HG03280 (cell line): ENCODE results near the gene HPN.
"Not testable (repeated sequence)": the region's sequence is repeated elsewhere in the genome, so short reads cannot be mapped to it uniquely, and the experiment has no call there.

Source experiments
- ATAC-seq: cut with Tn5 transposase; IDR thresholded peaks from one replicate; pipeline ENCODE4 v1.9.1; 2021; ENCODE audit warnings: mild to moderate bottlenecking, moderate library complexity; ENCODE audit not compliant: unreplicated experiment

The HPN gene

DNA sequence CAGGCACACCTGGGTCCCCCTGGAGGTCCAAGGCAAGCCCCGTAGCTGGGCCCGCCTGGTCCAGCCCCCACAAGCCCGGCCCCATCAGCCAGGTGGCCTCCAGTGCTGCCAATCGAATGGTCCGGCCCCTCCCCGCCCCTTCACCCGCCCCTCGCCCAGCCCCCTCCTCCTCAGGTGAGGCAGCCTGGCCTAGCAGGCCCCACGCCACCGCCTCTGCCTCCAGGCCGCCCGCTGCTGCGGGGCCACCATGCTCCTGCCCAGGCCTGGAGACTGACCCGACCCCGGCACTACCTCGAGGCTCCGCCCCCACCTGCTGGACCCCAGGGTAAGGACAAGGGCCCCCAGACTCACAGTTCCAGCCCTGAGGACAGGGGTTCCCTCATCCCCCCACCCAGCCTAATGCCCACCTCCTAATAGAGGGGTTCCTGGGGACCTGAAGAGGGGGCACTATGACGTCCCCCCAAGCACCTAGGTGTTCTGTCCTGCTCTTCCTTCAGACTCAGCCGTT is at the start of gene HPN:
HPN (plus strand) TSS at position 174 of the 508 bp plus-strand sequence. CDS start 786 bp downstream, outside the sequence.
- ATAC-seq: no peak

DNA sequence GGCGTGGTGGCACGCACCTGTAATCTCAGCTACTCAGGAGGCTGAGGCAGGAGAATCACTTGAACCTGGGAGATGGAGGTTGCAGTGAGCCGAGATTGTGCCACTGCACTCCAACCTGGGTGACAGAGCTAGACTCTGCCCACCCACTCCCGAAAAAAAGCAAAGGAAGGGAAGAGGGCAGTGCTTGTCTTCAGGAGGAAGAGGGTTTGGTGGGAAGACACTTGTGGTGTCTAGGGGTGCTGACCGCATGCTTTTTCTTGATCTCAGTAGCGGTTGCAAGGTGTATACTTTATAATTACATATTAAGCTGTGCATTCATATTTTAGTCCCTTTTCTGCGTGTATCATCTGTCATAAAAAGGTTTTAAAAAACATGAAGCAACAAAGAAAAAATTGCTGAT is 48.9 kb upstream of the HPN start:
- not testable (repeated sequence) for ATAC-seq

DNA sequence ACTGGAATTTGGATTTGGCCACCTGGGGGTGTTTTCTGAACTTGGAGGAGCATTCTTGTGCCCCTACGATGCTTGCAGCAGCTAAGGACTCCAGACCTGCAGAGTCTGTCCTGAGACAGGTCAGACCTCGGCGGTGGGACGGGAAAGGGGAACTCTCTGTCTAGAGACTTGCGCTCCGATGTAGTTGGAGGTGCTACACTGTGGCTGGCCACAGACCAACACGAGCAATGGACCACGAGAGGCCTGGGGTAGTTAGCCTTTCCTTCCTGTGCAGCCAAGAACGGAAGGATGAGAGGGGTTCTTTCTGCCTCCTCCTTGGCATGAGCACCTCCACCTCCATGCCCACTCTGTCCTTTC is 47.3 kb upstream of the HPN start:
- no peak for ATAC-seq

DNA sequence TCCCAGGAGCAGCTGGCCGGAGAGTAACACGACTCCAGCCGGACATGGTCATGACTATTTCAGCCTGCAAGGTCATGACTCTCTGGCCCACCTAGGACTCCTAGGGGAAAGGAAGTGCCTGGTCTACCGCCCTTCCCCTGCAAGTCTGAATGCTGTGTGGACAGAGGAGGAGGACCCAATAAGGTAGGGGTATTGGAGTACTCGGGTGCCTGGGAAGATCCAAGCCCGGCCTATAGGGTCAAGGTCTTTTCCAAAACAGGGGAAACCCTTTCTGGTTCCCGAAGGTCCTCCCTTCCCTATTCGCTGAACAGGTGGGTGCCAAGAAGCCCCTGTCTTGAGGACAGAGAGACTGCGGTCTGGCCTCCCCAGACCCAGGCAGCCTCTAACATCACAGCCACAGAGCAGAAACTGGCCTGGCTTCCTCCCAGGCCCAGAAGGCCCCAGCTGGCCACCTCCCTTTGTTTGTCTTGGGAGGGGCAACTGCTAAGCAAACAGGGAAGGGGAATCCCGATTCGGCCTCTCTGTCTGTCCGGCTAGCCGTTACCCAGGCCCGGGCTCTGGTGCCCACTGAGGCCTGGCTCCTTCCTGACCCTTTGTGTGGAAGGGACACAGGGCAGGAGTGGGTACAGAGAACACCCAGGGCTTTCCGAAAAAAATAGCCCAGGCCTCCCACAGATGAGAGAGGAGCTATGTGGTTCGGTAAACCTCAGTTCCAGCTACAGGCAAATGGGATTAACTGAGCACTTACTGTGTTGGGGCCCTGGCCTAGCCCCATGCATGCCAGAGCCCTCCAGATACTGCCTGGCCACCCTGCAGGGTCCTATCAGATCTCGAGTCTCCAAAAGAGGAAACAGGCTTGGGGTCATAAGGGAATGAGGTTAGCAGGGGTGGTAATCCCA is 46.6 kb upstream of the HPN start:
- no peak for ATAC-seq

DNA sequence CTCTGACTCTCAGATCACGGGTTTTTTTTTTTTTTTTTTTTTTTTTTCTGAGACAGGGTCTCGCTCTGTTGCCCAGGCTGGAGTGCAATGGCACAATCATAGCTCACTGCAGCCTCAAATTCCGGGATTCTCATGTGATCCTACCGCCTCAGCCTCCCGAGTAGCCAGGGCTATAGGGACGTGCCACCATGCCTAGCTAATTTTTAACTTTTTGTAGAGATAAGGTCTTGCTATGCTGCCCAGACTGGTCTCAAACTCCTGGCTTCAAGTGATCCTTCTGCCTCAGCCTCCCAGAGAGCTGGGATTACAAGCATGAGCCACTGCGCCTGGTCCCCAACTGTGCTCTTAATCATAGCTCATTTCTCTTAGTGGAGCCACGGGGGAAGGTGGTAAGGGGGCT is 46.0 kb upstream of the HPN start:
- ATAC-seq: no peak

DNA sequence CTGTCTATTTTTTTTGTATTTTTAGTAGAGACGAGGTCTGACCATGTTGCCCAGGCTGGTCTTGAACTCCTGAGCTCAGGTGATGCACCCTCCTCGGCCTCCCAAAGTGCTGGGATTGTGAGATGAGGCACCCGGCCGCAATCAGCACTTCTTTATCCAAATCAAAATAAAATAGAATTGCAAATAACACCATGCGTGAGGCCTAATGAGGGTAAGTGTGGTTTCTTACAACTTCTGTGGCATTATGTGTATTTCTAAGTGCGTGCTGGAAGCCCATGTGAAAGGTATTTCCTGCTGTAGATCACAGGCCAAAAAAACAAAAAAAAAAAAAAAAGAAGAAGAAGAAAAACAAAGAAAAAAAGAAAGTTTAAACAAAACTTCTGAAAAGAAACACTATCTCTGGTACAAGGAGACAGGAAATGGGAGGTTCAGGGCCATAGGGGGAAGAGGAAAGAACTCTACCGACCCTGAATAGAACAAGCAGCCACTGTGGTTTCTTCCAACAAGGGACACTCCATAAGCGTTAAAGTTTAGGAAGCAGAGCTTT is 44.4 kb upstream of the HPN start:
- no peak for ATAC-seq

DNA sequence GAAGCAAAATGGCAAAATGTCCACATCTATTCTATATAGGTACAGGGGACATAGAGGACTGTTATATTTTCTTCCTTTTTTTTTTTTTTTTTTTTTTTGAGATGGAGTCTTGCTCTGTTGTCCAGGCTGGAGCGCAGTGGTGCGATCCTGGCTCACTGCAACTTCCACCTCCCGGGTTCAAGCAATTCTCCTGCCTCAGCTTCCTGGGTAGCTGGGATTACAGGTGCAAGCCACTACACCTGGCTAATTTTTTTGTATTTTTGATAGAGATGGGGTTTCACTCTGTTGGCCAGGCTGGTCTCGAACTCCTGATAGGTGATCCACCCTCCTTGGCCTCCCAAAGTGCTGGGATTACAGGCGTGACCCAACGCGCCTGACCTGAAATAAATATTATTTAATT is 43.3 kb upstream of the HPN start:
- not testable (repeated sequence) for ATAC-seq

DNA sequence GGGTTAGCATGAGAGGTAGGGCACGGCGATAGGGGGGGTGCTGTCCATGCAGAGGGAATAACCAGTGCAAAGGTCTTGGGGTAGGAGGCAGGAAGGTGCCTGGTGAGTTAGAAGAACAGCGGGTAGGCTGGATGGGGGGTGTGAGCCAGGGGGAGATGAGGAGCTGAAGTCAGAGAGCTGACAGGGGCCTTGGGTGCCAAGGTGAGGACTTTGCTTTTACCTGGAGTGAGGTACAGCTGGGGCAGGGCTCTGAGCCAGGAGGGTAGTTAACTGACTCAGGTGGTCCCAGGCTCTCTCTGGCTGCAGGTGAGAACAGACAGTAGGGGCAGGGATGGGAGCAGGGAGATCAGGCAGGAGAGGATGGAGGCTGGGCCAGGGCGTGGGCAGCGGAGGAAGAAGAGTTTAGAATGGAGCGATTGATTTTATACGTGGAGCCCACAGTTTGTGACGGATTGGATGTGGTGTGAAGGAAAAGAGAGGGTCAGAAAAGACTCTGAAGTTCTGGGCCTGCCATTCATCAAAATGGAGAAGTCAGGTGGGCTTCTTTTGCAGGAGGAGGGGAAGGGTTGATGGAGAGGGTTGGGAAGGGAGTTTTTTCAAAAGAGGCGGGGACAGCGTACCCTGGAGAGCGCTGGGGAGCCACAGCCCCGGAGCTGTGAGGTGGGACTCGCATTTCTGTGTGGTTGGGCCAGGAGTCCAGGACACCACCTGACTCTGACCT is 42.6 kb upstream of the HPN start:
- no peak for ATAC-seq

DNA sequence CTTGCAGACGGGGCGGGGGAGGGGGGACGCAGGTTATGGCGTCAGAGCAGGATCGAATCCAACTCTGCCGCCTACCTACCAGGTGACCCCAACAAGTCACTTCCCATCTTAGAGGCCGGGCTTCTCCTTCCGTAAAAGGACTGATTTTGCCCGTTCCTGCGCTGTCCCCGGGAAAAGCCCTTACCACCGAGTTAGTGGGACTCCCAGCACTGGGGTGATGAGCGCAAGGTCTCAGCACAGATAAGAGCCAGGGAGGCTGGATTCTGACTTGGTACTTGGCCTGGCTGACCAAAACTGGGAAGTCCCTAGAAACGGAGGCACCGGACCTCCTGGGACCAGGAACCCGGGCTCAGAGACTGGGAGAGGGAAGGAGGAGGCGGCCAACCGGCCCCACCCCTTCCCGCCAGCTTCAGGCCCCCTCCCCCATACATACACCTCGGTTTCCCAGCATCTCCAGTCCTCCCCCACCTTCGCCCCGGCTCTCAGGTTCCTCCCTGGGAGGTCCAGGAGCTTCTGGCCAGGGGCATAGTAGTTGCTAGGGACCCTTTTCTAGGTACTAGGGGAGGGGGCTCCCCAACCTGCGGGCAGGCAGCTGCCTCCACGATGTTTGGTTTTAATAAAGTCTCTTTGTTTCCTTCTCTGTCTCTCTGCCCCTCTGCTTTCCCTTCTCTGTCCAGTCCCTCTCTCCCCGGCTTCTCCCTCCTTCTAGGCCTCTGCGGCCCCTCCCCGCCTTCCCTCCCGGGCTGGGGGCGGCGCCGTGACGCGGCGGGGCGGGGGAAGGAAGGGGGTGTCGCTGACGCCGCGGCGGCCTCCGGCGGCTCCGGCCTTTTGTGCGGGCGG is 41.8 kb upstream of the HPN start, which contains the start of gene GRAMD1A:
GRAMD1A (plus strand) TSS at position 826 of the 840 bp plus-strand sequence. CDS start 156 bp downstream, outside the sequence.
- ATAC-seq: peak; percentile 62

DNA sequence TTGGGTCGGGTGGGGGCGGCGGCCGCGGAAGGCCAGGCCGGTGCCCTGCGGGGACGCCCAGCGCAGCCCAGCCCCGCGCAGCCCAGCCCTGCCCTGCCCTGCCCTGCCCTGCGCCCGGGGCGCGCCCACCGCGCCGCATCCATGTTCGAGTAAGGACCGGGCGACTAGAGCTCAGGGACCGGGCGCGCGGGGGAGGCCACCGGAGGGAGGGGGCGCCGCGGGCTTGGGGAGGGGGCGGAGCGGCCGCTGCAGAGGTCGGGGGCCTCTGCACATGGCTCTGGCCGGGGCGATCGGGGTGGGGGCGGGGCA is 41.2 kb upstream of the HPN start:
- ATAC-seq: no peak

DNA sequence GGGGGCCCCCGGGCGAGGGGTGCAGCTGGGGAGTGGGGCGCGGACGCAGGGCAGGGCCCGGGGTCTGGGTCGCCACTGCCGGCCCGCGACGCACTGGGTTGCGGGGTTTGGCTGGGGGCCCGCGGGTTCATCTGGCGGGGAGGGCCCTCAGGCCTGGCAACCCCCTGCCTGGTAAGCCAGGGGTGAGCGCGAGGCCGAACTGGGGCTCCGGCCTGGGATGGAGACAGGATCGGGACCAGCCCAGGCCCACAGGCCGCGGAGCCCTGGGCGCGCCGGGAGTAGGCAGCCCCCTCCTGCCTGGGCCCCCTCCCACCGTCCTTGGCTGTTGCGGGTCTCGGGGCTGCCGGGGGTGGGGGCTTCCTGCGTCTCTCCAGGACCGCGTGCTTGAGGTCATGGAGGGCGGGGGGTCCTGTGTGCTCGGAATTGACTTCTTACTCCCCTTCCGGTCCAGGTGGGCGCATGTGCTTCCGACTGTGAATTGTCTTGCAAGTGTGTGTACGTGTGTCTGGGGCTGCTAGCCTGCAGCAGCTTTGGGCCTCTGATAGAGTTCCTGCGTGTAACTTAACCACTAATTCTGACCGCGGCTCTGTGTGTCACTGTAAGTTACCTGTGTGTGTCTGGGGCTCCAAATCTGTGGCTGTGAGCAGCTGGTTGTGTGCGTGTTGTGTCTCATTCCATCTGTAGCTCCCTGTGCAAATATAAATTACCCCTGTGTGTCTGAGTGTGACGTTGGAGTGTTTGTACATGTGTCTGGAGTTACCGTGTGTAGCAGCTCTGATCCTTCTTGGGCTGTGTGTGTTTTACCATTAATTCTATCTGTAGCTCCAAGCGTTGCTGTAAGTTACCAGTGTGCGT is 40.6 kb upstream of the HPN start:
- no peak for ATAC-seq

DNA sequence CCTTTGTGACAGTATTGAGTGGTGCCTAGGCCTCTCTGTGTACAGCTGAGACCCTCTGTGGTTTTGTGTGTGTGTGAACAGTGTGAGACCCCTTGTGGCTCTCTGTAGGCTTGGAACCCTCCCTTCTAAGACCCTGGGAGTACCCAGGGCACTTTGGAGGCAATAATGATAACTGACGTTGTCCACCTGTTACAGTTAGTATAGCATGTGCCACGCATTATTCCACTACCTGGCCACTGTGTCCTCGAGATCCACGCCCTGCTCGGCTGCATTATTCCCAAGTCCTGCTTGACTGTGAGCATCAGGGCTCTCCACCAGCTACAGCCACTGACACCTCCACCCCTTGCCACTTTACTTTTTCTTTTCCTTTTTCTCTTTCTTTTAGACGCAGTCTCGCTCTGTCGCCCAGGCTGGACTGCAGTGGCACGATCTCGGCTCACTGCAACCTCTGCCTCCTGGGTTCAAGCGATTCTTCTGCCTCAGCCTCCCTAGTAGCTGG is 39.4 kb upstream of the HPN start:
- ATAC-seq: no peak

DNA sequence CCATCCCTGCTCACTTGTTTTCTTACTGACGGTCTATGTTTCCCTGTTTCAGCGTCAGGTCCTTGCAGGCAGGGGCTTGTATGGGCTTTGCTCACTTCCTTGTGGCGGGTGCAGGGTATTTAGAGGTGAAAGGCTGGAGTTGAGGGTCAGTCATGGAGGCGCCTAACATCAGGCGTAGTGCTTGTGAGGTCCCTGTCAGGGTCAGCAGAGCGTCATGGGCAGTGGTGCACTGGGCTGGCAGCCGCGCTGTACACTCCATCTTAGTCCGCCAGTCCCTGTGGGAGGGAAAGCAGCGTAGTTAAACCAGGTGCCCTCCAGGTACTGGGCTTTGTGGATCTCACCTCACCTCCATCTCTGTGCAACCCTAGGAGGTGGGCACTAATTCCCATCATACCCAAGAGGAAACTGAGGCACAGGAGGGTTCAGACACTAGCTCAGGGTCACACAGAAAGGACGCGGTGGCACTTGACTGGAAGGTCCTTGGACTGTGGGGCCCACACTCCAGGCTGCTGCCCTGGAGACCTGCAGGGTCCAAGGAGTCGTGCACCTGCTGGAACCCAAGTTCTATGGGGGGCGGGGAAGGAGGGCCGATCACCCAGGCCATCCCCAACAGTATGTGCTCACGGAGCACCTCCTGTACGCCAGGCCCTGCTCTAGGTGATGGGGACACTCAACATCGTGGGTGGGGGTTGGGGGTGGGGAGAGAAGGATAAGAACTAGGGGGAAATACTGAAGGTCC is 36.8 kb upstream of the HPN start:
- no peak for ATAC-seq

DNA sequence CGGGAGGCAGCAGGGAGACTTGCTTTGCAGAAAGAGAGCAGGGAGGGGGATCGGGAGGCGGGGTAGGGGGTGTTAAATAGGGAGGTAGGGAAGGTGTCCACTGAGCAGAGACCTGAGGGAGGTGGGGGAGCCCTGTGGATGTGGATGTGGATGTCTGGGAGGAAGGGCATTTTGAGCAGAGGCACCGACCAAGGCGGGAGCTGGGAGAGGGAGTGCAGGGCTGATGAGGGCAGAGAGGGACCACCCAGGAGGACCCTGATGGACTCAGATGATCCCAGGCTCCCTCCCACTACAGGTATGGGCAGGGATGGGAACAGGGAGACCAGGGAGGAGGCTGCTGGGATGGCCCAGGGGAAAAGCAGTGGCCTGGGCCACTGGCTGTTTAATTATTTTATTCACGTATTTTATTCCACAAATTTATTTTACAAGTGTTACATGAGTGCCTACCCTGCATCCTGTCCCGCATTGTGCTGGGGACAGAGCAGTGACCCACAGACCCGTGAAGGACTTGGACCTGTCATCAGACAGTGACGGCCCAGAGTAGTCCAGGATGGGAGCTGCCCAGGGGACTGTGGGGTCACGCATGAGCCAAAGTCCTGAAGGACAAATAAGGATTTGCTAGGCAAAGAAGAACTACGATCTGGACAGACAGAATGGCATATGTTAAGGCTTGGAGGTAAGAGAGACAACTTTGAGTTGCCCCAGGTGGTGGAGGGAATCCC is 36.1 kb upstream of the HPN start:
- no peak for ATAC-seq

DNA sequence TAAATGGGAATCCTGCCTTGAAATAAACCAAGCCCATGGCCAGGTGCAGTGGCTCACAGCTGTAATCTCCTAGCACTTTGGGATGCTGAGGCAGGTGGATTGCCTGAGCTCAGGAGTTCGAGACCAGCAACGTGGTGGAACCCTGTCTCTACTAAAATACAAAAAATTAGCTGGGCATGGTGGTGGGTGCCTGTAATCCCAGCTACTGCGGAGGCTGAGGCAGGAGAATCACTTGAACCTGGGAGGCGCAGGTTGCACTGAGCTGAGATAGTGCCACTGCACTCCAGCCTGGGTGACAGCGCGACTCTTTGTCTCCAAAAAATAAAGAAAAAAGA is 35.5 kb upstream of the HPN start:
- not testable (repeated sequence) for ATAC-seq

DNA sequence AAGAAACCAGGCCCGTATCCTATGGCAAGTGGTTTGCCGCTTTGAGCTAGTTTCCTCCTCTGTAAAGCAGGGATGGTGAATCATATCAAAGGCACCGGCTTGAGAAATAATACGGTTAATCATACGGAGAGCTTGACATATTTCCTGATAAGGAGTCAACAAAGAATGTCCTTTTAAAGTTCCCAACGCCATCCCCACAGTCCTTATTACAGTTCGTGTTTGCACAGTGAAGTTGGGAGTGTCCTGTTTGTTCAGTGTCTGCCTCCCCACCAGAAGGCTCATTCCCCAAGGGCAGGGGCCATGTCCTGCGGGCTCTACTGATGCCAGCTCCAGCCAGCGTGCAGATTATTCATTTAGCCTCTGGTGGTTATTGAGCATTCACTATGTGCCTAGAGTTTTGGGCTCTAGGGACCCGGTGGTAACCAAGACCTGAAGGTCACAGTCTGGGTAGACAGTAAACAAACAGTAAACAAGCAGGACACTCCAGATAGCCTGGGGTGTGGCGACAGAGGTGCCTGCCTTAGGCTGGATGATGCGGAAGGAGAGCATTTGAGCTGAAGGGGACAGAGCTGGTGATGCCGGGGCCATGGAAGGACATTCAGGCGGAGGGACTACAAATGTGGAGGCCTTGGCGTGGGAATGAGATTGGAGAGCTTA is 35.1 kb upstream of the HPN start:
- no peak for ATAC-seq

DNA sequence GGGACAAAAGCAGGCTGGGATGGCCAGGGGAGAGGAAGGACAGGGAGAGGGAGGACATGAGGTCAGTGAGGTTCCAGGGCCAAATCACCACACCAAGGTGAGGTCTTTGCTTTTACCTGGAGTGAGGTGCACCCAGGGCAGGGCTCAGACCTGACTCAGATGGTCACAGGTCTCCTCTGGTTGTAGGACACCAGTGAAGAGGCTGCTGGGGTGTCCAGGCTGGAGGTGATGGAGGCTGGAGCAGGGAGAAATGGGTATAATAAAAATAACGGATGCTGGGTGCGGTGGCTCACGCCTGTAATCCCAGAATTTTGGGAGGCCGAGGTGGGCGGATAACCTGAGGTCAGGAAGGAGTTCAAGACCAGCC is 34.5 kb upstream of the HPN start:
- no peak for ATAC-seq

DNA sequence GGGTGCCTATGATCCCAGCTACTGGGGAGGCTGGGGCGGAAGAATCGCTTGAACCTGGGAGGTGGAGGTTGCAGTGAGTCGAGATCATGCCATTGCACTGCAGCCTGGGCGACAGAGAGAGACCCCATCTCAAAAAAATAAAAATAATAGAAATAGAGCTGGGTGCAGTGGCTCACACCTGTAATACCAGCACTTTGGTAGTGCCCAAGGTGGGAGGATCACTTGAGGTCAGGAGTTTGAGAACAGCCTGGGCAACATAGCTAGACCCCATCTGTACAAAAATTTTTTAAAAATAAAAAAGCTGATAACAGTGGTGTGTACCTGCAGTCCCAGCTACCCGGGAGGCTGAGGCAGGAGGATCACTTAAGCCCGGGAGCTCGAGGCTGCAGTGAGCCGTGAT is 34.1 kb upstream of the HPN start:
- ATAC-seq: not testable (repeated sequence)
